Measurements from ENCODE around the gene ASXL3. TPM values are rescaled to one million over a fixed set of nuclear protein-coding genes. Genes with fewer than 3 reads are reported as not detected.

The ASXL3 gene
- total RNA-seq (2012; rRNA removed): under 0.01 TPM in 2 replicates

- Histone ChIP-seq H3K4me3 (ENCODE audit: low read length) (peak within 1 kb of the TSS; percentile 76), H3K9me3 (replicated peaks; ENCODE audit: low read length) (no peaks in the 10 kb centered on the region), H3K4me2 (ENCODE audit: low read length) (peak within 1 kb of the TSS; percentile 94), H3K9ac (ENCODE audit: low read depth, low read length) (no peak within 1 kb of the TSS), H3K36me3 (ENCODE audit: insufficient read depth, low read length) (no peaks in the 10 kb centered on the region), H3K27me3 (ENCODE audit: control insufficient read depth, insufficient read depth, low read length) (peaks cover 81% of the 10 kb centered on the region), H3K4me1 (ENCODE audit: control insufficient read depth, insufficient read depth, low read length) (peaks cover 6% of the 10 kb centered on the region)
Measured at GRCh38 chr18:33577685-33578517, at the start of gene ASXL3. Gene ASXL3, plus strand, starts transcription at chr18:33578219. Its CDS starts 413 bp downstream, at chr18:33578632.

- Histone ChIP-seq H3K9ac (ENCODE audit: low read depth, low read length) (no peak overlapping the region), H3K27me3 (ENCODE audit: control insufficient read depth, insufficient read depth, low read length) (no peaks in the 10 kb centered on the region), H3K4me3 (ENCODE audit: low read length) (no peak overlapping the region), H3K4me1 (ENCODE audit: control insufficient read depth, insufficient read depth, low read length) (no peaks in the 10 kb centered on the region), H3K4me2 (ENCODE audit: low read length) (no peak overlapping the region), H3K9me3 (replicated peaks; ENCODE audit: low read length) (no peaks in the 10 kb centered on the region), H3K36me3 (ENCODE audit: insufficient read depth, low read length) (no peaks in the 10 kb centered on the region)
Measured at GRCh38 chr18:33532978-33533377, 45.0 kb upstream of the ASXL3 start.

GRCh38 chr18:33536904-33537303 lies 41.1 kb upstream of the ASXL3 start:
- Histone ChIP-seq H3K9me3 (replicated peaks; ENCODE audit: low read length) (no peaks in the 10 kb centered on the region), H3K4me3 (ENCODE audit: low read length) (no peak overlapping the region), H3K36me3 (ENCODE audit: insufficient read depth, low read length) (no peaks in the 10 kb centered on the region)

GRCh38 chr18:33538418-33539042 lies 39.5 kb upstream of the ASXL3 start:
- Histone ChIP-seq H3K9me3 (replicated peaks; ENCODE audit: low read length) (no peaks in the 10 kb centered on the region), H3K4me3 (ENCODE audit: low read length) (no peak overlapping the region), H3K4me1 (ENCODE audit: control insufficient read depth, insufficient read depth, low read length) (no peaks in the 10 kb centered on the region), H3K4me2 (ENCODE audit: low read length) (no peak overlapping the region), H3K36me3 (ENCODE audit: insufficient read depth, low read length) (no peaks in the 10 kb centered on the region), H3K9ac (ENCODE audit: low read depth, low read length) (no peak overlapping the region), H3K27me3 (ENCODE audit: control insufficient read depth, insufficient read depth, low read length) (peaks cover 6% of the 10 kb centered on the region)

More at GRCh38 chr18:33536904-33537303, 41.1 kb upstream of the ASXL3 start:
- Histone ChIP-seq H3K27me3 (ENCODE audit: control insufficient read depth, insufficient read depth, low read length) (no peaks in the 10 kb centered on the region), H3K4me1 (ENCODE audit: control insufficient read depth, insufficient read depth, low read length) (no peaks in the 10 kb centered on the region), H3K9ac (ENCODE audit: low read depth, low read length) (no peak overlapping the region), H3K4me2 (ENCODE audit: low read length) (no peak overlapping the region)

- Histone ChIP-seq H3K27me3 (ENCODE audit: control insufficient read depth, insufficient read depth, low read length) (peaks cover 6% of the 10 kb centered on the region), H3K36me3 (ENCODE audit: insufficient read depth, low read length) (no peaks in the 10 kb centered on the region), H3K9me3 (replicated peaks; ENCODE audit: low read length) (no peaks in the 10 kb centered on the region), H3K4me2 (ENCODE audit: low read length) (no peak overlapping the region), H3K4me1 (ENCODE audit: control insufficient read depth, insufficient read depth, low read length) (no peaks in the 10 kb centered on the region), H3K4me3 (ENCODE audit: low read length) (no peak overlapping the region), H3K9ac (ENCODE audit: low read depth, low read length) (no peak overlapping the region)
Measured at GRCh38 chr18:33540392-33540791, 37.6 kb upstream of the ASXL3 start.

- no peaks in the 10 kb centered on the region for H3K9me3 ChIP-seq (replicated peaks; ENCODE audit: low read length)
- H3K36me3 ChIP-seq (ENCODE audit: insufficient read depth, low read length): no peaks in the 10 kb centered on the region
- no peaks in the 10 kb centered on the region for H3K4me1 ChIP-seq (ENCODE audit: control insufficient read depth, insufficient read depth, low read length)
- H3K4me3 ChIP-seq (ENCODE audit: low read length): no peak overlapping the region
- H3K27me3 ChIP-seq (ENCODE audit: control insufficient read depth, insufficient read depth, low read length): peaks cover 6% of the 10 kb centered on the region
- no peak overlapping the region for H3K4me2 ChIP-seq (ENCODE audit: low read length)
- H3K9ac ChIP-seq (ENCODE audit: low read depth, low read length): no peak overlapping the region
Measured at GRCh38 chr18:33541316-33541715, 36.7 kb upstream of the ASXL3 start.

- Histone ChIP-seq H3K36me3 (ENCODE audit: insufficient read depth, low read length) (no peaks in the 10 kb centered on the region), H3K4me1 (ENCODE audit: control insufficient read depth, insufficient read depth, low read length) (no peaks in the 10 kb centered on the region), H3K4me3 (ENCODE audit: low read length) (no peak overlapping the region), H3K9me3 (replicated peaks; ENCODE audit: low read length) (no peaks in the 10 kb centered on the region), H3K9ac (ENCODE audit: low read depth, low read length) (no peak overlapping the region), H3K4me2 (ENCODE audit: low read length) (no peak overlapping the region), H3K27me3 (ENCODE audit: control insufficient read depth, insufficient read depth, low read length) (peaks cover 4% of the 10 kb centered on the region)
Measured at GRCh38 chr18:33556846-33557245, 21.2 kb upstream of the ASXL3 start.

- Histone ChIP-seq H3K9me3 (replicated peaks; ENCODE audit: low read length) (no peaks in the 10 kb centered on the region), H3K36me3 (ENCODE audit: insufficient read depth, low read length) (no peaks in the 10 kb centered on the region), H3K27me3 (ENCODE audit: control insufficient read depth, insufficient read depth, low read length) (peaks cover 4% of the 10 kb centered on the region), H3K4me2 (ENCODE audit: low read length) (no peak overlapping the region), H3K9ac (ENCODE audit: low read depth, low read length) (no peak overlapping the region), H3K4me3 (ENCODE audit: low read length) (no peak overlapping the region), H3K4me1 (ENCODE audit: control insufficient read depth, insufficient read depth, low read length) (no peaks in the 10 kb centered on the region)
Measured at GRCh38 chr18:33557706-33558105, 20.3 kb upstream of the ASXL3 start.

GRCh38 chr18:33558529-33558928 lies 19.5 kb upstream of the ASXL3 start:
- H3K9ac ChIP-seq (ENCODE audit: low read depth, low read length): no peak overlapping the region

GRCh38 chr18:33560686-33561370 lies 17.2 kb upstream of the ASXL3 start:
- H3K36me3 ChIP-seq (ENCODE audit: insufficient read depth, low read length): no peaks in the 10 kb centered on the region
- no peak overlapping the region for H3K9ac ChIP-seq (ENCODE audit: low read depth, low read length)
- H3K4me3 ChIP-seq (ENCODE audit: low read length): no peak overlapping the region
- no peaks in the 10 kb centered on the region for H3K9me3 ChIP-seq (replicated peaks; ENCODE audit: low read length)
- no peaks in the 10 kb centered on the region for H3K4me1 ChIP-seq (ENCODE audit: control insufficient read depth, insufficient read depth, low read length)
- no peaks in the 10 kb centered on the region for H3K27me3 ChIP-seq (ENCODE audit: control insufficient read depth, insufficient read depth, low read length)
- H3K4me2 ChIP-seq (ENCODE audit: low read length): no peak overlapping the region

More at GRCh38 chr18:33558529-33558928, 19.5 kb upstream of the ASXL3 start:
- H3K4me2 ChIP-seq (ENCODE audit: low read length): no peak overlapping the region
- H3K27me3 ChIP-seq (ENCODE audit: control insufficient read depth, insufficient read depth, low read length): peaks cover 2% of the 10 kb centered on the region
- H3K4me3 ChIP-seq (ENCODE audit: low read length): no peak overlapping the region
- H3K4me1 ChIP-seq (ENCODE audit: control insufficient read depth, insufficient read depth, low read length): no peaks in the 10 kb centered on the region
- no peaks in the 10 kb centered on the region for H3K9me3 ChIP-seq (replicated peaks; ENCODE audit: low read length)
- H3K36me3 ChIP-seq (ENCODE audit: insufficient read depth, low read length): no peaks in the 10 kb centered on the region

- no peaks in the 10 kb centered on the region for H3K4me1 ChIP-seq (ENCODE audit: control insufficient read depth, insufficient read depth, low read length)
- no peak overlapping the region for H3K4me2 ChIP-seq (ENCODE audit: low read length)
- H3K9ac ChIP-seq (ENCODE audit: low read depth, low read length): no peak overlapping the region
- H3K4me3 ChIP-seq (ENCODE audit: low read length): no peak overlapping the region
- no peaks in the 10 kb centered on the region for H3K27me3 ChIP-seq (ENCODE audit: control insufficient read depth, insufficient read depth, low read length)
- H3K9me3 ChIP-seq (replicated peaks; ENCODE audit: low read length): no peaks in the 10 kb centered on the region
- no peaks in the 10 kb centered on the region for H3K36me3 ChIP-seq (ENCODE audit: insufficient read depth, low read length)
Measured at GRCh38 chr18:33562741-33563140, 15.3 kb upstream of the ASXL3 start.

Data from skeletal muscle satellite cell (primary cell).